ENCODE results near the gene MAVS. TPM values are rescaled to one million over a fixed set of nuclear protein-coding genes. Genes with fewer than 3 reads are reported as not detected.

Gene MAVS
- total RNA-seq, 4 donors from 2014 or later: 70.3 to 104 (median 81.8) TPM

DNA sequence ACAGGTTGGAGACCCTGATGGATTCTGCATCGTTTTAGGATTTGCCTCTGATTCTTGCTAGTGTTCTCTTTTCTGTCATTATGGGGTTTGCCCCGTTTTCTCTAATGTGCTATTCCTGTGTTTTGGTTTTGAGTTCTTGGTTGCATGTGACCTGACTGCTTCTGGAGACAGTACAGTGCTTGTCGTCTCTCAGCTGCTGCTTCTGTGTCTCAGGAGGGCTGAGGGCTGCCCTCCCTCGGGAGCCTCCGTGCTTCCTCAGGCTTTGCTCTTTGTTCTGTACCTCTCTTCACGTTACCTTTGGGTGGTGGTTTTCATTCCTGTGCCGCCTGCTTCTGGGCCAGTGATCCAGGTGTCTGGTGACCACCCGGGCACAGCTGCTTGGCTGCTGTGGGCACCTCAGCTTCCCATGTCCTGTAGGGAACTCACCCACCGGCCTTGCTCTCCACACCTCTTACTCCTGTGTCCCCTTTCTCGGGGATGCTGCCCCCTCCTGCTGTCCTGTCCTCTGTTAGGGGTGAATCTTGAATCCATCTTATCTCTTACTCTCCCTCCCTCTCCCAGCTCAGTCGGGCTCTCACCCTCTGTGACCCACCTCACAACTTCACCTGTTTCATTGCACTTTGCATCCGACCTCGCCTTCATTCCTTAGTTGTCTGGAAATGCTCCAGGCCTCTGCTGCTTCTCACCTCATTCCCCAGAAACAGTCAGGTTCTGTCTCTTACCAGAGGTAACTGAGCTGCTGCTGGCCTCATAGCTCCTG, 75.8 kb downstream of the MAVS start:
- peaks cover 0 to 7% (median 3%) of the 10 kb centered on the region in 4 donors for H3K4me1 ChIP-seq
- peaks cover 0 to 41% (median 7%) of the 10 kb centered on the region in 4 donors for H3K36me3 ChIP-seq
- no peak overlapping the region for H3K27ac ChIP-seq
- no peak for DNase-seq
- intact Hi-C loops (cut with DNase I; ENCODE audit: low total_unique reads): no loop called here
- H3K9me3 ChIP-seq: no peaks in the 10 kb centered on the region
- H3K27me3 ChIP-seq: no peaks in the 10 kb centered on the region
- H3K4me3 ChIP-seq: no peak overlapping the region
- in situ Hi-C loops (cut with MboI; ENCODE audit: low pct_ligation_motif_present in 1 of 4, low pct_unique_long_range_greater_than_20kb in 1 of 4, low sequenced_read_pairs in 3 of 4): loop anchor here in 1 of 4 donors (25.0 kb wide), 1 partner anchor 165 kb away; no protein-coding TSS in a partner anchor
- 72 to 73% methylated on average over 5 to 13 of the region's 13 CpGs for WGBS, 2 donors (ENCODE audit: low coverage in 1 of 2)
- TF ChIP-seq EP300 (IDR thresholded peaks at IDR 0.05; ENCODE audit: low read depth) (no peak), POLR2AphosphoS5 (IDR thresholded peaks at IDR 0.05) (no peak), POLR2A (IDR thresholded peaks at IDR 0.05) (no peak)

DNA sequence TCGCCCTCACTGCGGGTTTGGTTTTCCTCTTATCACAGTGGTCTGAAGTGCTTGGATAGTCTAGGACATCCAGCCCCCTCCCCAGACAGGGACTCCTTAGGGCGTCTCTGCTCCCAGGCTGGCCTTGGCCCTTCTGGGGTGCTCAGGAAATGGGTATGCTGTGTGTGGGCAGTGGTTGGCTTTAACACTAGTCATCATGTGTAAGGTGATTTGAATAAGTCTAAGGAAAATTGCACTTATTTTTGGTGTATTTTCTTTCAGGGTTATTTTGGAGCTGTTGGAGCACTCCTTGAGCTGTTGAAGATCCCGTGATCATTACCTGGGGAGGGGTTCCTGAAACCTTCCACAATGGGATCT, 76.3 kb downstream of the MAVS start:
- no peaks in the 10 kb centered on the region for H3K27me3 ChIP-seq
- no peaks in the 10 kb centered on the region for H3K9me3 ChIP-seq
- DNase-seq: no peak
- TF ChIP-seq POLR2AphosphoS5 (IDR thresholded peaks at IDR 0.05) (no peak), POLR2A (IDR thresholded peaks at IDR 0.05) (no peak), EP300 (IDR thresholded peaks at IDR 0.05; ENCODE audit: low read depth) (no peak)
- TF ChIP-seq, protein P1, sequence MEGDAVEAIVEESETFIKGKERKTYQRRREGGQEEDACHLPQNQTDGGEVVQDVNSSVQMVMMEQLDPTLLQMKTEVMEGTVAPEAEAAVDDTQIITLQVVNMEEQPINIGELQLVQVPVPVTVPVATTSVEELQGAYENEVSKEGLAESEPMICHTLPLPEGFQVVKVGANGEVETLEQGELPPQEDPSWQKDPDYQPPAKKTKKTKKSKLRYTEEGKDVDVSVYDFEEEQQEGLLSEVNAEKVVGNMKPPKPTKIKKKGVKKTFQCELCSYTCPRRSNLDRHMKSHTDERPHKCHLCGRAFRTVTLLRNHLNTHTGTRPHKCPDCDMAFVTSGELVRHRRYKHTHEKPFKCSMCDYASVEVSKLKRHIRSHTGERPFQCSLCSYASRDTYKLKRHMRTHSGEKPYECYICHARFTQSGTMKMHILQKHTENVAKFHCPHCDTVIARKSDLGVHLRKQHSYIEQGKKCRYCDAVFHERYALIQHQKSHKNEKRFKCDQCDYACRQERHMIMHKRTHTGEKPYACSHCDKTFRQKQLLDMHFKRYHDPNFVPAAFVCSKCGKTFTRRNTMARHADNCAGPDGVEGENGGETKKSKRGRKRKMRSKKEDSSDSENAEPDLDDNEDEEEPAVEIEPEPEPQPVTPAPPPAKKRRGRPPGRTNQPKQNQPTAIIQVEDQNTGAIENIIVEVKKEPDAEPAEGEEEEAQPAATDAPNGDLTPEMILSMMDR (IDR thresholded peaks at IDR 0.05): no peak
- intact Hi-C loops (cut with DNase I; ENCODE audit: low total_unique reads): no loop called here
- peaks cover 0 to 41% (median 7%) of the 10 kb centered on the region in 4 donors for H3K36me3 ChIP-seq
- H3K4me1 ChIP-seq: peaks cover 0 to 13% (median 4%) of the 10 kb centered on the region in 4 donors
- 92 to 100% methylated on average over 1 to 4 of the region's 4 CpGs for WGBS, 2 donors (ENCODE audit: low coverage in 1 of 2)
- no peak overlapping the region for H3K27ac ChIP-seq
- in situ Hi-C loops (cut with MboI; ENCODE audit: low pct_ligation_motif_present in 1 of 4, low pct_unique_long_range_greater_than_20kb in 1 of 4, low sequenced_read_pairs in 3 of 4): loop anchor here in 1 of 4 donors (25.0 kb wide), 1 partner anchor 164 kb away; no protein-coding TSS in a partner anchor
- no peak overlapping the region for H3K4me3 ChIP-seq

DNA sequence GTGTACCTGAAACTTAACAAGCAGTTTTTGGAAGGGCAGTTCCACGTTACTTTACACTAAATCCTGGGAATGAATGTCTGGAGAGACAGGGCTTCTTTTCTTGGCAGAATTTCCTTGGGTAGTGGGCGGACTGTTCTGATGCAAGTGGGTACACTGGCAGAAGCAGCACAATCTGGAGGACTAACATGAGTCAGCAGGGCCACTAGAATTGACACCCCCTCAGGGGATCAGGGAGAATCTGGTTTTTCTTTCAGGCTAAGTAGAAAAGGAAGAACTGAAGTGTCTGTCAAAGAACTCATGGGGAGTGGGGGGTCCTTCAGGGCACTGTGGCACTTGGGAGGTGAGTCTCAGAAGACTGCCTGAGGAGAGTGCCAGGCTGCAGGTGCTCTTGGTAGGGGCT, 77.2 kb downstream of the MAVS start:
- Histone ChIP-seq H3K9me3 (no peaks in the 10 kb centered on the region), H3K27ac (no peak overlapping the region), H3K27me3 (no peaks in the 10 kb centered on the region), H3K4me3 (no peak overlapping the region), H3K36me3 (peaks cover 0 to 34% (median 3%) of the 10 kb centered on the region in 4 donors), H3K4me1 (peaks cover 0 to 13% (median 6%) of the 10 kb centered on the region in 4 donors)
- in situ Hi-C loops (cut with MboI; ENCODE audit: low pct_ligation_motif_present in 1 of 4, low pct_unique_long_range_greater_than_20kb in 1 of 4, low sequenced_read_pairs in 3 of 4): loop anchor here in 1 of 4 donors (25.0 kb wide), 1 partner anchor 163 kb away; no protein-coding TSS in a partner anchor
- TF ChIP-seq, protein P1 (IDR thresholded peaks at IDR 0.05): no peak
- TF ChIP-seq POLR2AphosphoS5 (IDR thresholded peaks at IDR 0.05): no peak
- no peak for TF ChIP-seq EP300 (IDR thresholded peaks at IDR 0.05; ENCODE audit: low read depth)
- no peak for TF ChIP-seq POLR2A (IDR thresholded peaks at IDR 0.05)
- 82% methylated on average over 2 of the region's 2 CpGs; no CpG with 5 or more reads in 1 of the 2 donors for WGBS, 2 donors (ENCODE audit: low coverage in 1 of 2)
- intact Hi-C loops (cut with DNase I; ENCODE audit: low total_unique reads): no loop called here
- no peak for DNase-seq

DNA sequence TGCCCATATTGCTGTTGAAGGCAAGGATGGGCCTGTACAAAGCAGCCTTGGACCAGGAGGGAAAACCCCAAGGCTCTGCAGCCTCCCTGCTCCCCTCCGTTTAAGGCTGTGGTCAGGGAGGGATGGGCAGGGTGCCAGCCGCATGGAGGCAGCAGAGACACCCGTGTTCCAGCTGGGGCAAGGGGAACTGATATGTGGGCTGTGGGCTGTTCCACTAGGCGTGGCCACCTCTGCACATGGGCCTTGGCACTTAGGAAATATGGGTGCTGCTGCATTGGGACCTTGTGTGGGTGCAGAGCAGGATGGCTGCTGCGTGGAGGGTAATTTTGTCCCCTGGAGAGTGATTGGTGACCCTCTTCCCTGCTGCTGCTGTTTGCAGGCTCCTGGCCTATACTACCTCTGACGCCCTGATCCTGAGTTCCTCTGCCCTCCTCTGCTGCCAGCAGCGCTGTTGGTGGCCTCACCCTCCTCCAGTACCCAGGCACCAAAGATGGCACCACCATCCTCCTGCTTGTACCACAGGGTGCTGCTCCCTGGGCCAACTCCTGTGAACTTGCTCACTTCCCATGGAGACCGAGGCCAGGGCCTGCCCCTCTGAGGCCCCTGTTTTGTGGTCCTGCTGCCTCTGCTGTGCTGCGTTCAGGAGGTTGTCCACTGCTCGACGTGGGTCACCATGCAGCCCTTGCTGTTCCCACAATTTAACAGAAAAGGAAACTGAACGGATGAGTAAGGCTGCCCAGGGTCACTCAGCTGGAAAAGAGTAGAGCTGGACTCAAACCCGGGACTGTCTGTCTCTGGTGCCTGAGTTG, 77.9 kb downstream of the MAVS start:
- H3K36me3 ChIP-seq: peaks cover 0 to 31% (median 3%) of the 10 kb centered on the region in 4 donors
- intact Hi-C loops (cut with DNase I; ENCODE audit: low total_unique reads) (no loop called here), in situ Hi-C loops (cut with MboI; ENCODE audit: low pct_ligation_motif_present in 1 of 4, low pct_unique_long_range_greater_than_20kb in 1 of 4, low sequenced_read_pairs in 3 of 4) (loop anchor here in 1 of 4 donors (25.0 kb wide), 1 partner anchor 163 kb away; no protein-coding TSS in a partner anchor)
- TF ChIP-seq POLR2AphosphoS5 (IDR thresholded peaks at IDR 0.05): no peak
- TF ChIP-seq, protein P1 (IDR thresholded peaks at IDR 0.05): no peak
- no peak for TF ChIP-seq POLR2A (IDR thresholded peaks at IDR 0.05)
- TF ChIP-seq EP300 (IDR thresholded peaks at IDR 0.05; ENCODE audit: low read depth): no peak
- H3K9me3 ChIP-seq: no peaks in the 10 kb centered on the region
- DNase-seq: no peak
- H3K27ac ChIP-seq: no peak overlapping the region
- no peak overlapping the region for H3K4me3 ChIP-seq
- H3K4me1 ChIP-seq: peaks cover 0 to 13% (median 4%) of the 10 kb centered on the region in 4 donors
- WGBS, 2 donors (ENCODE audit: low coverage in 1 of 2): 79% methylated on average over 13 of the region's 13 CpGs; no CpG with 5 or more reads in 1 of the 2 donors
- H3K27me3 ChIP-seq: no peaks in the 10 kb centered on the region

All from transverse colon (tissue), 4 donors.